K562 (cell line): Measurements from ENCODE around the gene AMIGO1. TPM values are rescaled to one million over a fixed set of nuclear protein-coding genes. Genes with fewer than 3 reads are reported as not detected.

Source experiments
- KDM2B ChIP-seq: fragments of 250-450 bp; sonication (Bioruptor Pico); IDR thresholded peaks from 2 replicates; pipeline ENCODE4 v1.8.0; 2021; ENCODE audit warnings: mild to moderate bottlenecking, moderate library complexity
- MGA ChIP-seq: fragments of 450-650 bp; IDR thresholded peaks from 2 replicates; pipeline ENCODE4 v1.6.1; 2016; ENCODE audit warnings: mild to moderate bottlenecking, moderate library complexity
- POLR3G ChIP-seq: IDR thresholded peaks from 2 replicates; pipeline ENCODE4 v1.6.1; 2011; ENCODE audit not compliant: insufficient read length, insufficient replicate concordance; ENCODE audit errors: extremely low read depth
- RBFOX2 ChIP-seq: fragments of 200-400 bp; formaldehyde crosslinking; IDR thresholded peaks from 2 replicates; pipeline ENCODE4 v1.6.1; 2017; ENCODE audit warnings: low read depth, mild to moderate bottlenecking, low read length, moderate library complexity
- RBM34 ChIP-seq: fragments of 200-400 bp; formaldehyde crosslinking; IDR thresholded peaks from 2 replicates; pipeline ENCODE4 v1.6.1; 2018; ENCODE audit warnings: low read length, borderline replicate concordance; ENCODE audit not compliant: insufficient read depth
- SPI1 ChIP-seq: IDR thresholded peaks from 2 replicates; pipeline ENCODE4 v1.6.1; 2011; ENCODE audit warnings: low read depth, low read length, control low read depth, borderline replicate concordance
- TAF1 ChIP-seq: IDR thresholded peaks from 2 replicates; pipeline ENCODE4 v1.6.1; 2011; ENCODE audit warnings: mild to moderate bottlenecking, low read length, moderate library complexity; ENCODE audit not compliant: insufficient read depth, control insufficient read depth, severe bottlenecking; ENCODE audit errors: extremely low read depth
- USF1 ChIP-seq: sonication (generic); formaldehyde crosslinking; IDR thresholded peaks from 2 replicates; pipeline ENCODE4 v1.9.0; 2022; ENCODE audit warnings: mild to moderate bottlenecking, missing genetic modification reagents
- ZC3H8 ChIP-seq: fragments of 450-650 bp; IDR thresholded peaks from 2 replicates; pipeline ENCODE4 v1.6.1; 2017
- ZFP30 ChIP-seq: fragments of 250-450 bp; sonication (Bioruptor Pico); IDR thresholded peaks from 2 replicates; pipeline ENCODE4 v1.8.0; 2022; ENCODE audit warnings: moderate library complexity, mild to moderate bottlenecking, inconsistent platforms, borderline replicate concordance
- ZNF212 ChIP-seq: fragments of 450-650 bp; formaldehyde crosslinking; IDR thresholded peaks from 2 replicates; pipeline ENCODE4 v1.4.0; 2020; ENCODE audit warnings: mild to moderate bottlenecking
- polyA plus RNA-seq, 8 experiments: library from polyadenylated mRNA; depleted of rRNA in 4 of 8; stranded (reverse) in 5 of 8; unstranded in 3 of 8; fragments of >200 nt; fragmentation: Nextera tagmentation in 2 of 8; fragmentation: Illumina TruSeq in 1 of 8; extraction: Ambion mirVana in 2 of 8; extraction: Trizol in 1 of 8; gene quantifications; 2 replicates each; pipeline versions ENCODE4 v1.2.1 to v1.2.3, GENCODE V29; 2011 to 2014; ENCODE audit warnings: inconsistent platforms in 1 of 8, missing spikeins in 1 of 8
- total RNA-seq, 7 experiments: library from RNA; depleted of rRNA in 6 of 7; stranded (reverse); fragments of >200 nt in 6 of 7; fragmentation: Illumina TruSeq in 2 of 7; extraction: Trizol in 2 of 7; gene quantifications; 2 replicates each; pipeline versions ENCODE4 v1.2.1 to v1.2.3, GENCODE V29; 2011 to 2021; ENCODE audit warnings: low replicate concordance in 1 of 7
- TF ChIP-seq, protein P1 (sequence below), 2 experiments: fragments of 450-650 bp; conservative IDR thresholded peaks; 2 replicates each; pipeline ENCODE4 v1.6.1; 2017; ENCODE audit warnings: mild to moderate bottlenecking in 2 of 2, moderate library complexity in 2 of 2

The AMIGO1 gene
- total and polyA plus RNA-seq, 9 of the 15 experiments (the other 6 are each of a cell fraction or from before 2014, with no cell fraction given): 0.24 to 1.0 (median 0.54) TPM

DNA sequence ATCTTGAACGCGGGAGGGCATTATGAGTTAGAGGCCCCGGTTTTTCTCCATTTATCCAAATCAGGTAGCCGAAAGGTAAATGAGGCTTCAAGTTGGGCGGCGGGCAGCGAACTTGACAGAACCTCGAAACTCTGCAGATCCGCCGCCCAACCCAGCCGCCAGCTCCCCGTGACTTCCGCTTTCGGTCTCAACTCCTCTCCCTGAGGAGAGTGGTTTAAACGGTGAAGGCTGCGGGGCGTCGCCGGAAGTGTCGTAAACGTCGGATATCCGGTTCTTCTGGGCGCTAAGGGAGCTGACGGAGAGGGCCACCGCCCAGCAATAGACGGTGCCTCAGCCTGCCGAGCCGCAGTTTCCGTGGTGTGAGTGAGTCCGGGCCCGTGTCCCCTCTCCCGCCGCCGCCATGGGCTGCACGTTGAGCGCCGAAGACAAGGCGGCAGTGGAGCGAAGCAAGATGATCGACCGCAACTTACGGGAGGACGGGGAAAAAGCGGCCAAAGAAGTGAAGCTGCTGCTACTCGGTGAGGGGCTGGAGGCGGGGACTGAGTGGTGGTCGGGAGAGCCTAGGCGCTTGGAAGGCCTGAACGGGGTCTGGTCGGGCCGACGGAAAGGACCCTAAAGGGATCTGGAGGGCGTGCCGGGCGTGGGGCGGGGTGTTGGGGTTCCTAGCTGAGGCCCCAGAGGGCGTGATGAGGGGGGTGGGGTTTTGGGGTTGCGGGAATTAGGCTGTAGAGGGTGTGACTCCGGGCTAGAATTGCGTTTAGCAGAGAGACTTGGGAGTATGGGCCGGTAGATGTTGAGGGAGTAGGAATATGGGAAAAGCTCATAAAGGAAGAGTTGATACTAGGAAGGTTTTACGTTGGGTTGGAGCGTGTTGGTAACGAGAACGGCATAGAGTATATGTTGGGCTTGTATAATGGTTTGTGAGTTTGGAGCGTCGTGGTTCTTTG lies 39.1 kb upstream of the AMIGO1 start, which contains the start of gene GNAI3 (continued):
- no peak for TF ChIP-seq POLR3G
- peak; percentile 11; the same call in 1 of the 2 replicates for TF ChIP-seq MGA
- TF ChIP-seq TAF1: peak; percentile 98
- TF ChIP-seq KDM2B: no peak
- TF ChIP-seq, protein P1, sequence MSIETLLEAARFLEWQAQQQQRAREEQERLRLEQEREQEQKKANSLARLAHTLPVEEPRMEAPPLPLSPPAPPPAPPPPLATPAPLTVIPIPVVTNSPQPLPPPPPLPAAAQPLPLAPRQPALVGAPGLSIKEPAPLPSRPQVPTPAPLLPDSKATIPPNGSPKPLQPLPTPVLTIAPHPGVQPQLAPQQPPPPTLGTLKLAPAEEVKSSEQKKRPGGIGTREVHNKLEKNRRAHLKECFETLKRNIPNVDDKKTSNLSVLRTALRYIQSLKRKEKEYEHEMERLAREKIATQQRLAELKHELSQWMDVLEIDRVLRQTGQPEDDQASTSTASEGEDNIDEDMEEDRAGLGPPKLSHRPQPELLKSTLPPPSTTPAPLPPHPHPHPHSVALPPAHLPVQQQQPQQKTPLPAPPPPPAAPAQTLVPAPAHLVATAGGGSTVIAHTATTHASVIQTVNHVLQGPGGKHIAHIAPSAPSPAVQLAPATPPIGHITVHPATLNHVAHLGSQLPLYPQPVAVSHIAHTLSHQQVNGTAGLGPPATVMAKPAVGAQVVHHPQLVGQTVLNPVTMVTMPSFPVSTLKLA (conservative IDR thresholded peaks at IDR 0.05): peak; percentile 87 to 92
- TF ChIP-seq SPI1: peak; percentile 99
- TF ChIP-seq ZNF212: no peak
- no peak for TF ChIP-seq ZFP30 (CRISPR knock-in tag)
- TF ChIP-seq RBFOX2: peak; percentile 100
- TF ChIP-seq ZC3H8: no peak
- peak; percentile 87 for TF ChIP-seq USF1 (CRISPR knock-in tag)
- no peak for TF ChIP-seq RBM34
